ENCODE measurements around the gene ADGRG7. TPM values are rescaled to one million over a fixed set of nuclear protein-coding genes. Genes with fewer than 3 reads are reported as not detected.

ADGRG7 gene
- total RNA-seq, 1 donor from 2014 or later: not detected

DNA sequence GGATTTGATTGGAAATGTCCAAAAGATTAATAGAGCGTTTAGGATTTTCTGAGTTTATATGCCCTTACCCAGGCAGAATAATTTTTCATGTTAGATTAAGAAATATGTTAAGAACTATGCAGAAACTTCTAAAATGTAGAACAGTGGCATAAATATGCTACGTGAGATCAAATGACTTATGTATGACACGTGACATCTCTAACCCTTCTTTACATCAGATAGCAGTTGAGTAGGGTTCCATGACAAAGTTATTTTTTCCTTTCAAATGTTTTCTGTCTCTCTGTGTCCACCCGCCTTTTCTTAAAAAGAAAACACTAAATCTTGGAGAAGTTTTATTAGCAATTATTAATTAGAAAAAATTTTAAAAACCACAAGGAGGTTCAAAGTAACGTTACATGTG is 91.3 kb downstream of the ADGRG7 start:
- DNase-seq (ENCODE audit: low read depth, low spot score): no peak

DNA sequence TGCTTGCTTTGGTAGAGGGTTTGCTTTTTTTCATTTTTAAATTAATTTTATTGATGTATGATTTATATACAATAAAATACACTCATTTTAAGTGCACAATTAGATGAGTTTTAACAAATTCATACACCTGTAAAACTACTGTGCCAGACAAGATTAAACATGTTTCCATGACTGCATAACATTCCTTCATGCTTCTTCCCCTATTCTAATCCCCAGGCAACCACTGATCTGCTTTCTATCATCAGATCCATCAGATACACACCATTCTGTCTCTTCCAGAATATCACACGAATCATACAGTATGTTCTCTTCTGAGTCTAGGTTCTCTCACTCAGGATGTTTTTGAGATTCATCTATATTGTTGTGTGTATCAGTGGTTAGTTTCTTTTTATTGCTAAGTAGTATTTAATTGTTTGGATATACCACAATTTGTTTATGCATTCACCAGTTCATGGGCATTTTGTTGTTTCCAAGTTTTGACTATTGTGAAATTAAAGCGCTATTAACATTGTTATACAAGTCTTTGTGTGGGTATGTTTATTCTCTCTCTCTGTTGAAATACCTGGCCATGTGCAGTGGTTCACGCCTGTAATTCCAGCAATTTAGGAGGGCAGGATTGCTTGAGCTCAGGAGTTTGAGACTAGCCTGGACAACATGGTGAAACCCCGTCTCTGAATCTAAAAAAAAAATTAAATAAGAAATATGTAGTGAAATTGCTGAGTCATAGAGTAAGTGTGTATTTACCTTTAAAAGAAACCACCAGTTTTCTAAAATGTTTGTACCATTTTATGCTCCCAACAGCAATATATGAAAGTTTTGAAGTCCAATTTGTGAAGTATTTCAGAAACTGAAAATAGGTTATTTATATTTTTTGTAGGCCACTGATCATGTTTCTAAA is 92.9 kb downstream of the ADGRG7 start:
- no peak for DNase-seq (ENCODE audit: low read depth, low spot score)

DNA sequence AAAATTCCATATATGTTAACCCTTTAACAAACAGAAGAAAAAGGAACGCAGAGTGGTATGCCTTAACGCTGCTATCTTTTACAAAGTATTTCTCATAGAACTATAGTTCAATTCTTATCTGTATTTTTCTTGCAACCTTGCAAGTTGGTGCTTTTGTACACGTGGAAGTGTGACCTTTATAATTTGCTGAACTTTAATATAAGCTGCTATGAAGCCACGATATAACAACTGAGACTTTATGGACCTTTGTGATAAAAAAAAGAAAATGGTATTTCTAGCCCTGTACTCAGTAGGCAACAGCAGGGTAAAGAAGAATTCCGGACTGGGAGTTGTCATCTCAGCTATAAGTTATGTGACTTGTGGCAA is 93.6 kb downstream of the ADGRG7 start:
- no peak for DNase-seq (ENCODE audit: low read depth, low spot score)

- DNase-seq (ENCODE audit: low read depth, low spot score): no peak
These were observed 94.5 kb downstream of the ADGRG7 start for GRCh38 chr3:100703865-100704264.

GRCh38 chr3:100706365-100706764 is 97.0 kb downstream of the ADGRG7 start:
- no peak for DNase-seq (ENCODE audit: low read depth, low spot score)

DNA sequence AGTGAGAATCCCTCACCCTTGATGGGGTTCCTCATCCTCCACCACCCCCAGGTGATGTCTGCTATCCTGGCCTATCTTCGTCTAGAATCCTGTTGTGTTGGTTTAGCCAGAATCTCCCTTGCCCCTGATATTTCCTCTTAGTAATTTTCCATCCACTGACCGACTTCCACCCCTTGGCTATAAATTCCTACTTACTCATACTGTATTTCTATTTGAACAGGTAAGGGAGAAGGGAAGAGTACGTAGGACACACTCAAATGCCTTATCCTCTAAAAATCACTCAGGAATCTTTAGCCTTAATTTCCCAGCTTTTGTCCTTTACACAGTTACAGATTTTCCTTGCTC is 99.2 kb downstream of the ADGRG7 start:
- DNase-seq (ENCODE audit: low read depth, low spot score): no peak

GRCh38 chr3:100708989-100709841 is 99.8 kb downstream of the ADGRG7 start, which contains the start of gene TFG:
Gene TFG (plus strand): TSS chr3:100709494. CDS start chr3:100713686, 4,192 bp downstream.
- DNase-seq (ENCODE audit: low read depth, low spot score): peak; percentile 95

DNA sequence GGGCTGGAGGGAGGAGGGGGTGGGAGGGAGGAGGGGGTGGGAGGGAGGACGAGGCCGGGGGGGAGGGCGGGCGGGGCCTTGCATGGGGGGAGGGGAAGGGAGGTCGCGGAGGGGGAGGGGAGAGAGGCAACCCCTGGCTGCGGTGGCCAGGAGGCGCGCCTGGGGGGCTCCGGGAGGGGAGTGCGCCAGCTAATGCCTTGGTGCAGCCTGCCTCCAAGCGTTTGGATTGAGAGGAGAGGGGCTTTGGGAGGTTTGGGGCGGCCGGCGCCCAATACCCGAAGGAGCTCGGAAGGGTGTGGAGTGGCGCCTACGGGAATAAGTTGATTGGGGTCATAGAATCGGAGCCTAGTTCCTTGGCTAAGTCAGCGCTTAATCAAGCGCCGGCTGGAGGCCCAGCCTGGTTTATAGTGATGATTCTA is 100.5 kb downstream of the ADGRG7 start:
- DNase-seq (ENCODE audit: low read depth, low spot score): no peak

DNA sequence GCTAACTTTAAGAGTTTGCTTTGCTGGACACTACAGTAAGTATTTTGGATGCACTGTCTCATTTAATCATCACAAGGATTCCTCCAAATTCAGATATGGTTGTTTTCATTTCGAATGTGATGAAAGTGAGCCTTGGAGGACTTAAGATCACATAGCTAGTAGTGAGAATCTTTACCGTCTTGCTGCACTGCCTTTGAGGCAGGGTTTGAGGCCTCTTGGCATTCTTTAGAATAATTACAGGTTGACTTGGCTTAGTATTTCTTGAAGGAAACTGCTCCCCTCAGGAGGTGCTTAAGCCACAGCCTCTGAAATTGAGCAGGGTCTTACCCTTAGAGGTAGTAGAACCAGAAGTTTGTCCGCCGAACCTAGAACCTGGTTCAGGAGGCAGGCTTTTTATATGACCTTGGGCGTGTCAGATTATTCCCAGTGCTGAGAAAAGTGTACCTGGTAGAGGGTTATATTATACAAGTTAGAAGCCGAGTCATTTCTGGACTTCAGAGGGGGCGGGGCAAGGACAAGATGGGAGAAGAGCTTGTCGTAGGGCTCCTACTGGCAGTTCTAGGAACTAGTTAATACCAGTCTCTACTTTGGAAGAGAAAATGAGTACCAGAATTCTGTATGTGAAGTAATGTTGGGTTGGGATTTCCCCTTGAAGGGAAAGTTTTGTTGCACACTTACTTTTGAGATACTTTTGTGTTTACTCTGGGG is 101.0 kb downstream of the ADGRG7 start:
- DNase-seq (ENCODE audit: low read depth, low spot score): peak; percentile 26

- no peak for DNase-seq (ENCODE audit: low read depth, low spot score)
These were observed 105.8 kb downstream of the ADGRG7 start for GRCh38 chr3:100715176-100715575.

DNA sequence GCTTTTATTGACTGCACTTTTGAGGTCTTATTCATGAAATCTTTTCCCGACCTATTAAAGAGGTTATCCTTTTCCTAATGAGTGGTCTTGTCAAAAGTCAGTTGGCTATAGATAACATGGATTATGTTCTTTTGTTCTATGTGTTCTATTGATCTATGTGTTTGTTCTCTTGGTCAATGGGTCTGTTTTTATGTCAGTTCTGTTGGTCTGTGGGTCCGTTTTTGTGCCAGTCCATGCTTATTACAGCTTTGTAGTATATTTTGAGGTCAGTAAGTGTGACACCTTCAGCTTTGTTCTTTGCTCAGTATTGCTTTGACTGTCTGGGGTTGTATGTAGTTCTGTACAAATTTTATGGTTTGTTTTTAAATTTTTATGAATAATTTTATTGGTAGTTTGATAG is 107.7 kb downstream of the ADGRG7 start:
- no peak for DNase-seq (ENCODE audit: low read depth, low spot score)

DNA sequence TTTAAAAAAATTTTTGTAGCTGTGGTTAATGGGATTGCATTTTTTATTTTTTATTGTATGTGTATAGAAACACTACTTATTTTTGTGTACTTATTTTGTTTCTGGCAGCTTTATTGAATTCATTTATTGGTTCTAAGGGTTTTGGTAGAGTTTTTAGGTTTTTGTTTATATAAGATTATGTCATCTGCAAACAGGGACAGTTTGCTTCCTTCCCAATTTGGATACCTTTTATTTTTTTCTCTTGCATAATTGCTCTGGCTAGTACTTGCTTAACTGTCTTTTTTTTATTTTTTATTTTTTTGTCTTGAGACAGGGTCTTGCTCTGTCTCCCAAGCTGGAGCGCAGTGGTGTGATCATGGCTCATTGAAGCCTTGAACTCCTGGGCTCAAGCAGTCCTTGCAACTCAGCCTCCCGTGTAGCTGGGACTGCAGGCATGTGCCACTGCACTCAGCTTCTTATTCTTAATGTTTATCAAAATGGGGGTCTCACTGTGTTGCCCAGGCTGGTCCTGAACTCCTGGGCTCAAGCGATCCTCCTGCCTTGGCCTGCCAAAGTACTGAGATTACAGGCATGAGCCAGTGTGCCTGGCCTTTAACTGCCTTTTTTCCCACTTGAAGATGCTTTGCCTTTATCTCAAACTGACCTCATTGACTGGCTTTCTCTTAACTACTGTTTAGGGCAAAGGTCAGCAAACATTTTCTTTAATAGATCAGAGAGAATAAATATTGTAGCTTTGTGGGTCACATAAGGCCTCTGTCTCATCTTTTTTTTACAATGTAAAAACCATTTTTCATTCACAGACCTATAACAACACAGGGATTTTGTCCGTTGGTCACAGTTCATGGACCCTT is 108.5 kb downstream of the ADGRG7 start:
- DNase-seq (ENCODE audit: low read depth, low spot score): no peak

- no peak for DNase-seq (ENCODE audit: low read depth, low spot score)
These were observed 109.7 kb downstream of the ADGRG7 start for GRCh38 chr3:100719136-100719535.

DNA sequence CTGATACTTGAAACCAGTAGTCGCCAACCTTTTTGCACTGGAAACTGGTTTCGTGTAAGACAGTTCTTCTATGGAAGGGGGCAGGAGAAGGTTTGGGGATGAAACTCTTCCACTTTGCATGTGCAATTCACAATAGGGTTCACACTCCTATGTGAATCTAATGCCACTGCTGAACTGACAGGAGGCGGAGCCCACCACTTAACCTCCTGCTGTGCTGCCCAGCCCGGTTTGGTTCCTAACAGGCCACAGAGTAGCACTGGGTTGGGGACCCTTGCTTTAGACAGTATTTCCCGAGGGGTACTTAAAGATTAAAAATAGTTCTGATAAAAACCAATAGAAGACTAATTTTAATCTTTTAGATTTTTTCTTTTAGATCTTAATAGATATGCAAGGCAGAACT is 111.0 kb downstream of the ADGRG7 start:
- DNase-seq (ENCODE audit: low read depth, low spot score): no peak

GRCh38 chr3:100725935-100726513 is 116.6 kb downstream of the ADGRG7 start:
- DNase-seq (ENCODE audit: low read depth, low spot score): no peak

DNA sequence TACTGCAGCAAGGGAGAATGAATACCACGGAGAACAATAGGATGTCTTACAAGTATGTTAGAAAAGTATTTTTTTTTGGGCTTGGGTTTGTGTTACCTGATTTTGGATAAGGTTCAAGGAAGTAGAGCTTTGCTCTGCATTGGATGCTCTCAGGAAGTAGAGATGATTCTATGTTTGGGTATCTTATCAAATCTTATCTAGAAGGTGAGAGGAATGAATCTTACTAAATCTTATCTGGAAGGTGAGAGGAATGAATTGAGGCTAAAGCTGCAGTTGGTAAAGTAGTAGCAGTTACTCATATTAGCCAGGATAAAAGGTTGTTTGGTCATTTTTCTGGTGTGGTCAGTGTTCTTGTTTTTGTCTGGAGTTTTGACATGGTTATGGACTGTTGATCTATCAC is 117.3 kb downstream of the ADGRG7 start:
- no peak for DNase-seq (ENCODE audit: low read depth, low spot score)

- DNase-seq (ENCODE audit: low read depth, low spot score): no peak
These were observed 121.1 kb downstream of the ADGRG7 start for GRCh38 chr3:100730524-100730923.

- no peak for DNase-seq (ENCODE audit: low read depth, low spot score)
These were observed 123.0 kb downstream of the ADGRG7 start for GRCh38 chr3:100732435-100732834.

DNA sequence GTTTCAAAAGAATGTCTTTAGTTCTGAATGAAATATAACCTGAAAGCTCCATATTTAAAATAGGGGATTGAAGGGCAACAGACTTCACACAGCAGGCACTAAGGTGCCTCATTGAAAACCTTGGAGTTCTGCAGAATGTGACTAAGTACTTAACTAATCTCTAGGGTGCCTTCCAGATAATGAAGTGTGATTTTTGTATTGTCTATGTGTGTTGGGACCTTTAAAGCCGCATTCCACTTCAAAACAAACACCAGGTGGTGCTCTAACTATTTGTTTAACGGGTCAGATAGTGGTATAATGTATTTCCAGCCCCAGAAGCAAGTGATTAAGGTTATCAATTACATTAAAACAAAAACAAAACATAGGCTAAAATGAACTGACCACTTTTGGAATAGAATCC is 127.9 kb downstream of the ADGRG7 start:
- peak; percentile 4 for DNase-seq (ENCODE audit: low read depth, low spot score)

- no peak for DNase-seq (ENCODE audit: low read depth, low spot score)
These were observed 130.8 kb downstream of the ADGRG7 start for GRCh38 chr3:100740207-100740606.

DNA sequence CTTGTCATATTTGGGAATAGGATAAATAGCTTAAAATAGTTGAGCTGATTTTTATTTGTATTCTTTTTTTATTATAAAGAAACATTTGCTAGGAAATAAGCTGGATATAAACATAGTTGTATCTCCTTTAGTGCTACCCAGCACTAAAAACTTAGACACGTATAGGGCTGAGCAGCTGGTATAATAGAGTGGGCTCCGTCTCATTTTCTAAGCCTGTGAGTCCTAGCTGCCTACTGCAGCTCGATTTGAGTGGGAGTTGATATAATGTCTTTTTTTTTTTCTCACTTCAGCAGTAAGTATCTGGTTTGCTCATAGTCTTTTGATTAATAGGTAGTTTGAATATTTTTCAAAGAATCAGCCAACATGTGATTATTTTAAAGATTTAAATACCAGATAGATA is 134.1 kb downstream of the ADGRG7 start:
- DNase-seq (ENCODE audit: low read depth, low spot score): no peak
